HG03025 (cell line): Measurements from ENCODE around the gene TBX1.

ENCODE experiments used
- ATAC-seq: cut with Tn5 transposase; IDR thresholded peaks from one replicate; pipeline ENCODE4 v1.9.1; 2021; ENCODE audit warnings: mild to moderate bottlenecking, moderate library complexity; ENCODE audit not compliant: unreplicated experiment, low FRiP score

TBX1 gene

DNA sequence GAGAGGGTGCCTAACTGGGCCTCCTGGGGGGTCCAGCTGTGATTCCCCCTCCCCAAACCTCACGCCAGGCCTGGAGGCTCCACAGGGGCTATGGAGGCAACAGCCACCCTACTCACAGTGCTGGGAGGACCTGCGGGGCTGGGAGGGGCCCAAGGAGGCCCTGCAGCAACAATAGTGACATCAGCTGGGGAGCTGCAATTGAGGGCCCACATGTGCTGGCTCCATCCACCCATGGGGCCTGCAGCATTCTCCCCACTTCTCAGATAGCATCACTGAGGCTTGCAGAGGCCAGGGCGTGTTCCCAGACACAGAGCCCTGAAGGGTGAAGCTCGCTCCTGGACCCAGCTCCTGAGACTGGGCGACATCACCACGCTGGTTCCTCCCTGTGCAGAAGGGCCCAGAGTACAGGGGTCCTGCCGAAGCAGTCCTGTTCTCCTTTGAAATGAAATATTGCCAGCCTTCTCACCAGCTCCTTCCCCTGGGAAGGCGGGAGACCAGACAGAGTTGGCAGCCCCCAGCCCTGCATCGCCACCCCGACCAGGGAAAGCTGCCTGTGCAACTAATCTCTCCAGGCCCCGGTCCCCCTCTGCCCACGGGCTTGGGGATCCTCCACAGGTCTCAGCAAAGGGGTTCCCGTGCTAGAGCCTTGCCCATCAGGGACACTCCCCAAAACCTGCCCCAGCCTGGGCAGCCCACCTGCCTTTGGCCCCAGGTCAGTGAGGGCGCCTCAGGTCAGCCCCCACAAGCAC is 8.9 kb upstream of the TBX1 start:
- no peak for ATAC-seq

GRCh38 chr22:19753090-19753842 is 7.3 kb upstream of the TBX1 start:
- ATAC-seq, result no peak

DNA sequence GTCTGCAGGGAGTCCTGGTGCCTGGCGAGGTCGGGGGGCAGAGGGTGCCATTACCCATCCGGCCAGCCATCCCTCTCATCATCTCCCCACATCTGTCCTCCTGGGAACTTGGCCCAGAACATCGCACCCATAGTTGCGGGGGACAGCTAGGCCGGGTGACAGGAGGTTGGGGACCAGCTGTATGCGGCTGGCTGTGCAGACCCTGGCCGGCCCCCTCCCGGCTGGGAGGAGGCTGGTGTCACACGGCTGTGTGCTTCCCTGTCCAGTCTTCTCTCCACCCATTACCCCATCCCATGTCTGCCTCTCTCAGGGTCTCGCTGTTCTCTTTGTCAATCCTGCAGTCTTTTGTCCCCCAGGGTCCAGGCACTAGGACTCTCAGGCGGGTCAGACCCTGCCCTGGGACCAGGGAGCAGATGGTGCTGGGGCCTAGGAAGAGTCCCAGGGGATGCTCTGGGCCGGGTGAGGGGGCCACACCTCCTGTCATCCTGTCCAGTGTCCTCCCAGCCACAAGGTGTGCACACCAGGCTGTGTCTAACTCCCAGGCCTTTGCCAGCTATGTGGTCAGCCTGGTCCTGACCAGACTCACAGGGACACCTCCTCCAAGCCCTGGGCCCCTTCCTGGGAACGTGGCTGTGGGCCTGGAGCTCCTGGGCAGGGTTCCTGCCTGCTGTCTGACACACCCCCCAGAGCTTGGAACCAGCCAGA is 6.4 kb upstream of the TBX1 start:
- no peak for ATAC-seq

DNA sequence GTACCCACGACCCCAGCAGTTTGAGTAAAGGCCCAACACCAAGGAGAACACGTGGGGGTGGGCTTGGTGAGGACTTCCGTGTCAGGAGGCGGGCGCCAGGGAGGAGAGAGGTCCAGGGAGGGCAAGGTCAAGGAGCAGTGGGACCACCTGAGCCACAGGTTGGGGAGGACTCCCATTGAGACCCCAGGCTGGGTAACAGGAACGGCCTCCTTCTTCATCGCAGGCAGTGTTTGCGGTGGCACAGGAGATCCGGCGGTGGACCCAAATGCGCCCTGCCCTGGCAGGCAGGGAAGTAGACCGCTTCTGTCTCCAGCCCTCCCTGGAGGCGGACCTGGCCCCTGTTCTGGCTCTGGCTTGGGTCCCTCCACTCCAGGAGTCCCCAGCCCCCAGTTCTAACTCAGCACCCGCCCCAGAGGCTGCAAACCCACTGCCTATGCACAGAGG is 5.9 kb upstream of the TBX1 start:
- no peak for ATAC-seq

DNA sequence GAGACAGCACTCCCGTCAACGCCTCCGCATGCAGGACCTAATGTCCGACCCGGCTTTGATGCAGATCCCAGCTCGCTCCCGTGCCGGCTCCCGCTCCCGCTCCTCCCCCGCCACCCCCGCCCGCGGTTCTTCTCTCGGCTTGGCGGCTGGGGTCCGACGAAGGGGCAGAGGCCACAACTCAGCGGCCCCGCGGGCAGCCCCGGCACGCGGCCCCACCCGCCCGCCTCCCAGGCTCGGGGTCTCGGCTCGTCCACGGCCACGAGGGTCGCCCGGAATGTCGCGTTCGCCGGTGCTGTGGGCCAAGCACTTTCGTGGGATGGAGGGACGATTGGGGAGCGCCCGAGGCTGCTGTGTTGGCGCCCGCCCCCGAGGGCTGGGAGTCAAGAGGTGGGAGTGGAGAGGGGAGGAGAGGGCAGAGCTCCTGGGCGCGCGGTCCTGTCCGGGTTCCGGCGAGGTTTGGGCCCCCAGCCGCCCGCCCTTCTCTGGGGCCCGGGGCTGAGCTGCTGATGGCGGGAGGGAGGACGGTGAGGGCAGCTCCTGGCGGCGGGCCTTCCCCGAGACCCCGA is 5.3 kb upstream of the TBX1 start:
- no peak for ATAC-seq

- ATAC-seq, result no peak
Measured at GRCh38 chr22:19755722-19756287, 4.8 kb upstream of the TBX1 start.

- ATAC-seq, result no peak
Measured at GRCh38 chr22:19756288-19757128, 4.1 kb upstream of the TBX1 start.

- no peak for ATAC-seq
Measured at GRCh38 chr22:19757140-19757984, 3.2 kb upstream of the TBX1 start.

GRCh38 chr22:19757985-19758895 is 2.3 kb upstream of the TBX1 start:
- no peak for ATAC-seq

- no peak for ATAC-seq
Measured at GRCh38 chr22:19758896-19759426, 1.6 kb upstream of the TBX1 start.

- no peak for ATAC-seq
Measured at GRCh38 chr22:19759427-19760057, 1.0 kb upstream of the TBX1 start.

DNA sequence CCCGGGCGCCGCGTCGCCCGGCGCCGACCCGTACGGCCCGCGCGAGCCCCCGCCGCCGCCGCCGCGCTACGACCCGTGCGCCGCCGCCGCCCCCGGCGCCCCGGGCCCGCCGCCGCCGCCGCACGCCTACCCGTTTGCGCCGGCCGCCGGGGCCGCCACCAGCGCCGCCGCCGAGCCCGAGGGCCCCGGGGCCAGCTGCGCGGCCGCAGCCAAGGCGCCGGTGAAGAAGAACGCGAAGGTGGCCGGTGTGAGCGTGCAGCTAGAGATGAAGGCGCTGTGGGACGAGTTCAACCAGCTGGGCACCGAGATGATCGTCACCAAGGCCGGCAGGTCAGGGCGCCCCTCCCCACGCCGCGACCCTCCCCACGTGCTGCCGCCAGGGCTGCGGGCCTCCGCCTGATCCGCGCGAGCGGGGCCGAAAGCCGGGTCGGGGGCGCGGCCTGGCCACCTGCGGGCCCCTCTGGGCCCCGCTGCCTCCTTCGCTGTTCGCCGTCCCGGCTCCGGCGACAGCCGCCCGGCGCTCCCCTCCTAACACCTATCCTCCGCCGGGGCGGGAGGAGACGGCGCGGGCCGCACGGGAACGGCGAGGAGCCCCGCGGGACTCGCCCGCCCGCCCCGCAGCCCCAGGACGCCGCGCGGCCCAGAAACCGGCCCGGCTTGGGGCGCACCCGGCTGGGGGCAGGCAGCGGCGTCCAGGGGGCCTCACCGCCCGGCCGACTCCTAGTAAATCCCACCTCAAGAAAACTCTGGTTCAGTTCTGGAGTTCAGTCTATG is 560 bp downstream of the TBX1 start:
- no peak for ATAC-seq

DNA sequence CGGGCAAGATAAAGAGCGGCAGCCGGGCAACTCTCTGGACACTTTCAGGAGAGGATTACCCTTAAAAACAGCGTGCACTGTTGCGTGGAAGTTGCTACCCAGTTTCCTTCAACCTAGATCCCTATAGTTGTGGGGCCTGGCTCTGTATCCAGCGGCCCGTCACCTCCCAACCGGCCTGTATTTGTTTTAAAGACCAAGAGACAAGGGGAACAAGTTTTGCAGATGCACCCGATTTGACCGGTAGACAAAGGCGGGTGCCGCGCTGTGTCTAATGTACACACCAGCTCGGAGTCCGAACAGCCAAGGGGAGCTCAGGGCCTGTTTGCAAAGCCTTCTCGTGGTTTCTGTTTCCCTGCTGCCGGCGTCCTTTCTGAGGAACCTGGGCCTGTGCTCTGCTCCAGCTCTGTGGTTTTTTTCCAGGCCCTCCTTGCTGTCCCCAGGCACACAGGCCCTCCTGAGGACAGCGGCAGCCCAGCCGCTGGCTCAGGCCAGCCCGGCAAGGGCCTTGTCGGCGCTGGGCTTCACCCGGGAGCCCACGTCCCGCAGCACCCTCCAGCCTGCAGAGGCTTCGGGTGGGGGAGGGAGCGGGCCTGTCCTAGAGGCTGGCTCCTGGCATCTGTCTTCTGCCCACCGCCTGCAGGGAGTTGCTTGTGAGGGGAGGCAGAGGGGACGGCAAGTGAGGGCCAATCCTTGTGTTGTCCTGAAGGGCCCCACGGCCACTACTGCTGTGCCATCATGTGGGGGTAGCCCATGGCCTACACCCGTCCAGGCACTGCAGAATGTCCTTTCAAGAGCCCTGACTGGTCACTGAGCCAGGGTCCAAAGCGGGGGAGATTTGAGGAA is 1.4 kb downstream of the TBX1 start:
- no peak for ATAC-seq

DNA sequence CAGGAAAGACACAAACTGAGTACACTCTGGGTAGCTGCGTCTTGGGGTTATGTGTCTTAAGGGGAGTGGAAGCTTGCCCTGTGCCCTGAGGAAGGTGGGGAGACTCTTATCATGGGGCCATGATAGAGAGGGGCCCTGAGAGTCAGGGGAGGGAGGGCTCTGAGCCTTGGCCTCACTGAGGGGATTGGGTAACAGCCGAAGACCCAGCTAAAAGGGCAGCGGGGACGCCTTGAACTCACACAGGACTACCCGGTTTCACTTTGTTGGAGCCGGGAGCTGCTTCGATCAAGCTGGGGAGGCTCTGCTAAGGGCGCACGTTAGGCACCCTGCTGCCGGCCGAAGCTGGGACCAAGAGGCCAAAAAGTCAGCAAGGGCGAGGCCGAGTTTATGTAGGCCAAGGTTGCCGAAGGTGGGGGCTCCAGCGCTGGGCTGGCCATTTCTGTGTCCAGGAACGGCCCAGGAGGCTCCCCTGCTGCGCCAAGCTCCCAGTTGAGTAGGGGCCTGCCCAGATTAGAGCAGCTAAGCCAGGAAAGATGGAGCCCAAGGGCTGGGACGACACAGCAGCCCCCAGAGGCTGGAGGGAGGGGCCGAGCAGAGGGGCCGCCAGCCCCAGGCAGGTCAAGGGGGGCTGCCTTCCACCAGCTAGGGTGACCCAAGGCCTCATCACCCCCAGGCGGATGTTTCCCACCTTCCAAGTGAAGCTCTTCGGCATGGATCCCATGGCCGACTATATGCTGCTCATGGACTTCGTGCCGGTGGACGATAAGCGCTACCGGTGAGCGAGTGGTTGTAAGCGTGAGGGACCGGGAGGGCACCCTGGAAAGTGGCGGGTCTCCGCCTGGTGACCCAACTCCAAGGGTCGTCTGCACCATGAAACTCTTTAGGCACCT is 2.2 kb downstream of the TBX1 start:
- no peak for ATAC-seq
